DMS53 treated with DMSO at 0.1 percent for 48 hours (cell line): ENCODE results near the gene LRRC25.

Experiments
- DNase-seq: peaks from one replicate; lab custom pipeline; 2025; ENCODE audit not compliant: unreplicated experiment; lab: John Stamatoyannopoulos, UW

The LRRC25 gene

GRCh38 chr19:18424890-18425514, 27.6 kb upstream of the LRRC25 start:
- no peak for DNase-seq

DNA sequence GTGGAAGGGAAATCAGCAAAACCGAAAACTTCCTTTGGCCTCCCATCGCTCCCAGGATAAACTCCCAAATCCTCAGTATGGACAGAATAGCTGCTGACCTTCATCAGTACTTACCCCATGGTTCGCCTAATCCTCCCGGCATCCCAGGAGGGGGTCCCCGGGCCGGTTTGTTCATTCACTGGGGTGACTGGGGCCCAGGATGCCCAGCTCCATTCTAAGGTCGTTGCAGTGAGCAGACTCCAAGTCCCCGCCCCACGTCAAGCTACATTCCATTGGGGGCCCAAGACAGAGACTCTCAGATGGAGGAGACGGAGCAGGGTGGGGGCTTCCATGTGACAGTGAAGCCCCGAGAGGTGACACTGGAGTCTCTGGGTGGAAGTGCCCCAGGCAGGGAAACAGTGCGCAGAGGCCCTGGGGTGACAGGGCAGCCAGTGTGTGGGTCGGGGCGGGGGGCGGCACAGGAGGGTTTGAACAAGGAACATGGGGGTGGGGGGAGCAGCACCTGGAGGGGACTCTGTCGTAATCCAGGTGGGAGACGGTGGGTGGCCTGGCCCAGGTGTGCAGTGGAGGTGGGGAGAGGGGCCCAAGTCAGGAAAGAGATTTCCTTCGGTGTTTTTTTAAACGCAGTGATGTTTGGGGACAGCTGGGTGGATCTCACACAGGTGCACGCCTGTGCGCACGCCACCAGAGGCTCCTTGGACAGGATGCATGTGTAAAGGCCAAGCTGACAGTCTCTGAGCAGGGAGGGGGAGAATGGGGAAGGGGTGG, 26.9 kb upstream of the LRRC25 start:
- DNase-seq = no peak

DNA sequence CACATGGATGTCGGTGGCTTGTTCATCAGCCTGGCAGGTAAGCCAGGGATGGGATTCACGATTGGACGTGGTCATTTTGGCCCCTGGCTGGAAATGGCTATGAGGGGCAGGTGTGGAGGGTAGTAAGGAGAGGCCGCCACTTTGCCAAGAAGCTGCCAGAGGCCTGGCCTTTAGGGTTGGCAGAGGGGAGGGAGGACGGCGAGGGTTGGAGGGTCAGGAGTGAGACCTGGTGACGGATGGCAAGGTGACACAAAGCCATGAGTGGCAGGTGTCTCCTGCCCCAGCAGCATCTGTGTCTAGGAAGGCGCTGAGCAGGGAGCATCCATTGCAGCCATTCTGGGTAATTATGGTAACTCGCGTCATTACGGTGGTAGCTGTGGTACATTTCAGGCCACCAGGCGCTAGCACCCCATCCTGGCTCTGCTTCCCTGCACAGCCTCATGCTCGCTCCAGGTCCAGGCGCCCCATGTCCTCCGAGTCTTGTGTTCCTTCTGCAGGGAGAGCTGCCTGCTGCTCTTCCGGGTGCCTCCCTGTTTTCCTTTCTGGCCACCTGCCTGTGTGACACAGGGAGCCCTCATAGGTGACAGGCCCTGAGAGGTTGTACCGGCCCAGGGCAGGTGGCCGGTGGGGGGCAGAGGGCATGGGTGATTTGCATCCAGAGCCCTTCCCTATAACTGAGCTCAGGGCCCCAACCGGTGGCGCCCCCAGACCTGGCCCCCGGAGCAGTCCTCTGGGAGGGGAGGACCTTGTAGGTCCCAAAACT, 26.0 kb upstream of the LRRC25 start:
- no peak for DNase-seq

GRCh38 chr19:18422530-18423191, 25.2 kb upstream of the LRRC25 start:
- DNase-seq = no peak

DNA sequence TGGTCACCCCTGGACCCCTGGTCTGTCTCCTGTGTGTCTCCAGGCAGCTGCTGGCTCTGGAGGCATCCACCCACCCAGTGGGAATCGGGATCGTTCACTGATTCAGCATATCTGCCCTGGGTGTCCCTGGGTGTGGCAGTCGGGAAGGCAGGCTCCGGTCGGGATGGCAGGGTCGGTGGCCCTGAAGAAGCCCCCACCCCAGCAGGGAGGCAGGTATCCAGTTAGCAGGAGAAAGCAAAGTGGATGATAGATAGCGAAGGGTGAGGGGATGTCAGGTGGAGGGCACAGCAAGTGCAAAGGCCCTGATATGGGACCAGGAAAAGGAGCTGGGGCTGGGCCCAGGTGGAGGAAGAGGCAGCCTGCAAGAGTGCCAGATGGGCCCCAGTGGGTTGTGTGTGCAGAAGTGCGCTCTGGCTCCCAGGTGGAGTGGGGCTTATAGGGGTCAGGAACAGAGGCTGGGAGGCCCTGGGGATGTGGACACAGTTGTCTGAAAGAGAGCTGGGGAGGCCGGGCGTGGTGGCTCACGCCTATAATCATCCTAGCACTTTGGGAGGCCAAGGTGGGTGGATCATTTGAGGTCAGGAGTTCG, 24.0 kb upstream of the LRRC25 start:
- DNase-seq = no peak

DNA sequence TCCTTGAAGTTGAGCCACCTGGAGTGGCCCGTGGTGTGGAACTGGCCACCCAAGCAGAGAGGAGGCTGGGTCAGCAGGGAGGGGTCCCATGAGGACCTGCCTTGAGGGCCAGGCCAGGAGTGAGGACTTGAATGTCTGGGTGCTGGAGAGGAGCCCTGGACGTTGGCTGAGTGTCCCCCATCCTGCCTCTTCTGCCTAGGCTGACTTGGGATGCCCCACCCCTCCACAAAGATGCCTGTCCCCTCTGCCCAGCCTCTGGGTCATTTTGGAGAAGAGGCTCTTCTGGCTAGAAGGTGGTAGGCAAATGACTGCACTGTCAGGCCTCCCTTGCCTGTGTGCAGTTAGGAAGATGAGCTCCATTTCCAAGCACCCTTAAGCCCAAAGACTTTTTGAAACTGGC, 23.5 kb upstream of the LRRC25 start:
- DNase-seq = no peak

GRCh38 chr19:18419699-18420460, 22.5 kb upstream of the LRRC25 start:
- DNase-seq = no peak

GRCh38 chr19:18419195-18419698, 21.8 kb upstream of the LRRC25 start, which contains the start of gene SSBP4:
Gene SSBP4 (plus strand): TSS chr19:18419398. CDS start chr19:18419649, 251 bp downstream.
- peak; percentile 29 for DNase-seq

- peak; percentile 40 for DNase-seq
These were observed 21.2 kb upstream of the LRRC25 start for GRCh38 chr19:18418483-18419194.

DNA sequence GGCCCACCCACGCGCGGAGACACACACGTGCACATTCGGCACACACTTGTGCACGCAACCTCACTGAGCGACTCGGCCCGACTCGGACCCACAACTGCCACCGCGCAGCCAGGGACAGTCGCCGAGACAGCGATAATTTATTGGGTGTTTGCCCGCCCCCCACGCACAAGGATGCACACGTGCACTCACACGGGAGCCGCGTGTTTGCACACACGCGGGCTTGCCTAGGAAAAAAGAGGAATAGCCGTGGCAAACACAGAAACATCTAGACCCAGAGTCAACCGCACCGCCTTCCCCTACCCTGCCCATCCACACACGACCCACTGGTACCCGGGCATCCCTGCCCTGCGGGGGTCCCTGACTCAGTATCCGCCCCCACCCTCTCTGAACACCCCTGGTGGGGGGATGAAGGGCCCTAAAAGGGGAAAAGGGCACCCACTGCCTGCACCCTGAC, 20.6 kb upstream of the LRRC25 start:
- no peak for DNase-seq

DNA sequence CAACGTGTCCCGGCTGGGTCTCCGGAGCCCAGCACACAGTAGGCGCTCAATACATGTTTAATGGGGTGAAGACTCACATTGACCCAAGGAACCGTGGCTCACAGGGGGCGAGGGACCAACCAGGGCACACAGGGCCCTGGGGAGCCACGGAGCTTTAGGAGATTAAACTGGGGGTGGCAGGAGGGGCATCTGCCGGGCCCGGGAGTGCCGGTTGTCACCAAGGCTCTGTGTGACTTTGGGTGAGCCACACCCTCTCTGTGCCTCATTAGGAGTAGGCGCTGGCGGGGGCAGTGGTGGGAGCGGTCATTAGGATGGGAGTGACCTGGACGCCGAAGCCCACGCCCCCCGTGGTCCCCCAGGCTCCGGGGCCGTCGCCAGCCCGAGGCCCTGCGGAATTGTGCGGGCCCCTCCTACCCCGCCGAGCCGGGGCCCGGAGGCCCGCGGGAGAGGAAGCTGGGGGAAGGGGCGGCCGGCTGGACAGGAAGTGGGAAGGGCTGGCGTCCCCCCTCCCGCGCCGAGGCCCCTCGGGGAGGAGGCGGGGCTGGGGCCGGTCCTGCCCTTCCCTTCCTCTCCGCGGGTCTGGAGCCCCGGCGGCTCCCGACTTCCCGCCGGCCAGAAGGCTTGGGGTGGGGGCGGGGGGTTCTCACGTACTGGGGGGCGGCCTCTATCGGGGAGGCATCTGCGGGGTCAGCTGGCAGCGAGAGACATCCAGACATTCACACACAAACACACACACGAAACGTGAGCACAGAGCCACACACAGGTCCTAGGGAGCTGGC, 20.0 kb upstream of the LRRC25 start:
- peak; percentile 52 for DNase-seq

DNA sequence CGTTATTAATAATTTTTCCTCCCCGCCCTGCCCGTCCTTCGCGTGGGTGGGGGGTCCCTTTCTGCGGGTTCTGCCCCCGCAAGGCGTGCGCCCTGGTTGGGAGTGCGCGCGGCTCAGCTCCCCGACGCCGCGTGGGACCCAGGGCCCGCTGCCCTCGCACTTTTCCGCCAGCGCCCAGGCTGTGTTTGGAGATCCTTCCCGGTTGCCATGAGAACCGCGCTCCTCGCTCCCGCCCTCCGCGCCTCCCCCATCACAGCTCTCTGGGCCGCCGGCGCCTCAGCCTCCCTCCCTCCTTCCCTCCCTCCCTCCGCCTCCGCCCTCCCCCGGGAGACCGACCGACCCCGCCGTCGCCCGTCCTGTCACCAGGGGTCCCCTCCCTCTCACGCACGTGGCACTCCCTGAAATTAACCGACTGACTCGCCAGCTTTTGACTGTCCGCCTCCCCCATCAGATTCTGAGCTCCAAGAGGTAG, 19.4 kb upstream of the LRRC25 start:
- DNase-seq = peak; percentile 43

DNA sequence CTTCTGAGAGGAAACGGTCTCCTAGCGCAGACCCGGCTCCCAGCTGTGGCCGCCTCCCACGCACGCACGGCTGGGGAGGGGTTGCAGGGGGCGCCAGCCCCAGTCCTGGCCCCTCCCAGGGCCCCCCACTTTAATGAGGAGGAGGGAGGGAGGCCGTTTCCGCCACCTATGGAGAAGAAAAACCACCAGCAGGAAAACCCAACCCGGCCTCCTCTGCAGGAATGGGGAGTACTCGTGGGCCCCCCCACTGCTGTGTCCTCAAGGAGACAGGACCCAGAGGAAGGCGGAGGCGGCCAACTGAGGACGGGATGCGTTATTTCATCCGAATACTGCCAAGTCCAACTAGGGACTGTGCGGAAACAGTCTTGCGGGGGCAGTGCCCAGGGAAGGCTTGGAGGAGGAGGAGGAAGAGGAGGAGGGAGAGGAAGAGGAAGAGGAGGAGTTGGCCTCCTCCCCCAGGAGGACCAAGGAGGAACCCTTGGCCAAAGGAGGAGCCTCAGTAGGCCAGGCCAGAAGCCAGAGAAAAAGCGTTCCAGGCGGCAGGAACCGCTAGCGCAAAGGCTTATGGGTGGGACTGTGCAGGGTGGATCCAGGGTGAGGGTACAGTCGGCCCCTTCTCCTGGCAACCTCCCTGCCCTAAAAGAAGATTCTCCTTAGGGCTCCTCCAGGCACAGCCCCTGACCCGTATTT, 17.9 kb upstream of the LRRC25 start:
- no peak for DNase-seq

- DNase-seq = no peak
These were observed 17.2 kb upstream of the LRRC25 start for GRCh38 chr19:18414504-18415177.

DNA sequence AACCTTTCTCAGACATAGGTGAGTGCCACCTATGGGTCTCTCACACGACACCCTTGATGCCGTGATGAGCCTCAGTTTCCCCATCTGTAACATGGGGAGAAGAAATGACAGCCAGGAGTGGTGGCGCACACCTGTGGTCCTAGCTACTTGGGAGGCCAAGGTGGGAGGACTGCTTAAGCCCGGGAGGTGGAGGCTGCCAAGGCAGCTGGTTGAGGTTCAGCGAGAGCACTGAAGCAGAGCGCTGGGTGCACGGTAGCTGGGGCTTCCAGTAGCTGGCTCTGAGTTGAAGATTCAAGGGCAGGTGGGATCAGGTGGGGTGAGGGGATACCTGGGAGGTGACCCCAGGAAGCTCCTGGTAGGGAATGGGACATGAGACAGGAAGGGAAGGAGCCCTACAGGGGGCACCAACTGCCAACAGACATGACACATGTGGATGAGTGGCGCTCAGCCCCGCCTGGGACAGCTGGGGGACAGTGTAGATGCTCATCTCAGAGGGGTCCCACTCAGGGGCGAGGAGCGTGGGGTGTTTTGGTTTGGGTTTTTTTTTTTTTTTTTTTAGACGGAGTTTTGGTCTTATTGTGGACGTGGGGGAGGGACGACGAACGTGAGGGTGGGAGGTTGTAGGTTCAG, 15.3 kb upstream of the LRRC25 start:
- DNase-seq = no peak

DNA sequence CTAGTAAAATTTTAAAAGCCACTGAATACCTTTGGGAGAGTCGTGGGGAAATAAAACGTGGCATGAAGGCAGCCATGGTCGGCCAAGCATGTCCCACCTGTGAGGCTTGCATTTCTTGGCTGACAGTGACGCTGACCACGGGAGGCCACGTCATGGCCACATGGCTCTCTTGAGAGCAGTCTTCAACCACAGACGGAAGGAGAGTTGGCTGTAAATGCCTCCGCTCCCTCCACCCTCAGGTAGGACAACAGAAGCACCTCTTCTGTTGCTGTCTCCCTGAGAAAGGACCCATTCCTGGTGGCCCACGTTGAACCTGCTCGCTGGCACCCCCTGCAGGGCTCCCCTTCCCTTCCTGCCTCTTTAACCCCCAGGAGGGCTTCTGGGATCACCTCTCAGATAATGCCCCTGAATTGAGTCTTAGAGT, 10.6 kb upstream of the LRRC25 start:
- no peak for DNase-seq

DNA sequence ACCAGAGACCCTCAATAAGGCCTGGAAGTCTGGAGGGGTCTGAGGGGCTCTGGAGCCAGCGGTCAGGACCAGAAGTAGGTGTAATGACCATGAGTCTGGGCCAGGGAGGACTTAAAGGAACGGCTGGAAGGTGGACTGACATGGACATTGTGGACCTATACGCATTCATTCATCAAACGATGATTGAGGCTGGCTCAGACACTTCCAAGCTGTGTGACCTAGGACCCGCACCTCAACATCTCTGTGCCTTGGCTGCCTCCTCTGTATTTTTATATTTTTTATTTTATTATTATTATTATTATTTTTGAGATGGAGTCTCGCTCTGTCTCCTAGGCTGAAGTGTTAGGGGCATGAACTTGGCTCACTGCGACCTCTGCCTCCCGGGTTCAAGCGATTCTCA, 9.3 kb upstream of the LRRC25 start:
- no peak for DNase-seq
